Measurements from ENCODE around the gene TNFRSF1A. TPM values are rescaled to one million over a fixed set of nuclear protein-coding genes. Genes with fewer than 3 reads are reported as not detected.

The TNFRSF1A gene
- total RNA-seq, 2 experiments from 2014 or later, result 16.3 to 19.2 TPM

GRCh38 chr12:6284273-6284672, 57.6 kb downstream of the TNFRSF1A start:
- ATAC-seq (ENCODE audit: poor library complexity) (no peak), DNase-seq (no peak)
- H3K27me3 ChIP-seq (ENCODE audit: control insufficient read depth in 1 of 2, insufficient read depth in 2 of 2, low read length in 2 of 2), result no peaks in the 10 kb centered on the region
- no peaks in the 10 kb centered on the region for H3K36me3 ChIP-seq (ENCODE audit: insufficient read depth, low read length)
- no peaks in the 10 kb centered on the region for H3K36me3 Mint-ChIP-seq (ENCODE audit: low read depth)
- ChIA-PET POLR2A (interaction anchor here (0.6 to 0.9 kb wide), 2 partner anchors 227 to 245 kb away, joined by 3 to 4 read pairs; no protein-coding TSS in a partner anchor), CTCF (interaction anchor here (0.9 to 1.7 kb wide), 4 partner anchors 74 to 290 kb away, joined by 3 to 7 read pairs (median 4); no protein-coding TSS in a partner anchor)
- intact Hi-C loops (cut with DNase I, micrococcal nuclease), result no loop called here
- no peaks in the 10 kb centered on the region for H3K9me3 ChIP-seq (ENCODE audit: control insufficient read depth in 1 of 2, insufficient read depth in 1 of 2, low read length in 2 of 2)
- peaks cover 4% of the 10 kb centered on the region for H3K4me1 ChIP-seq (ENCODE audit: insufficient read depth, low read length)
- H3K9me3 Mint-ChIP-seq, result no peaks in the 10 kb centered on the region
- H3K27ac ChIP-seq (ENCODE audit: low read depth in 1 of 2, low read length in 2 of 2), result no peak overlapping the region
- no peak overlapping the region for H3K27ac Mint-ChIP-seq
- H3K4me3 Mint-ChIP-seq, result no peak overlapping the region
- H3K4me1 Mint-ChIP-seq (ENCODE audit: low read depth), result peaks cover 5% of the 10 kb centered on the region
- H3K27me3 Mint-ChIP-seq, result peaks cover 20% of the 10 kb centered on the region
- no peak for TF ChIP-seq CTCF (IDR thresholded peaks at IDR 0.05)
- no peak overlapping the region for H3K4me3 ChIP-seq (ENCODE audit: low read length)

GRCh38 chr12:6282453-6282840, 59.4 kb downstream of the TNFRSF1A start:
- ATAC-seq (ENCODE audit: poor library complexity), result no peak
- TF ChIP-seq CTCF (IDR thresholded peaks at IDR 0.05), result no peak
- no peak overlapping the region for H3K4me3 ChIP-seq (ENCODE audit: low read length)
- Mint-ChIP-seq H3K27ac (no peak overlapping the region), H3K4me3 (peak overlapping the region; percentile 4), H3K9me3 (no peaks in the 10 kb centered on the region), H3K4me1 (ENCODE audit: low read depth) (peaks cover 10% of the 10 kb centered on the region), H3K36me3 (ENCODE audit: low read depth) (no peaks in the 10 kb centered on the region), H3K27me3 (peaks cover 27% of the 10 kb centered on the region)
- H3K4me1 ChIP-seq (ENCODE audit: insufficient read depth, low read length), result peaks cover 16% of the 10 kb centered on the region
- no peak overlapping the region for H3K27ac ChIP-seq (ENCODE audit: low read depth in 1 of 2, low read length in 2 of 2)
- intact Hi-C loops (cut with DNase I, micrococcal nuclease), result no loop called here
- no peaks in the 10 kb centered on the region for H3K36me3 ChIP-seq (ENCODE audit: insufficient read depth, low read length)
- DNase-seq, result no peak
- H3K9me3 ChIP-seq (ENCODE audit: control insufficient read depth in 1 of 2, insufficient read depth in 1 of 2, low read length in 2 of 2), result no peaks in the 10 kb centered on the region
- peaks cover 6 to 8% of the 10 kb centered on the region in 2 experiments for H3K27me3 ChIP-seq (ENCODE audit: control insufficient read depth in 1 of 2, insufficient read depth in 2 of 2, low read length in 2 of 2)
- ChIA-PET POLR2A (no interaction called here), CTCF (no interaction called here)

- DNase-seq (no peak), ATAC-seq (ENCODE audit: poor library complexity) (no peak)
- Mint-ChIP-seq H3K4me3 (peak overlapping the region; percentile 17), H3K36me3 (ENCODE audit: low read depth) (no peaks in the 10 kb centered on the region), H3K4me1 (ENCODE audit: low read depth) (peaks cover 10% of the 10 kb centered on the region), H3K9me3 (no peaks in the 10 kb centered on the region), H3K27ac (no peak overlapping the region), H3K27me3 (peaks cover 32% of the 10 kb centered on the region)
- TF ChIP-seq CTCF (IDR thresholded peaks at IDR 0.05), result no peak
- no peaks in the 10 kb centered on the region for H3K36me3 ChIP-seq (ENCODE audit: insufficient read depth, low read length)
- CTCF ChIA-PET, result no interaction called here
- no peaks in the 10 kb centered on the region for H3K9me3 ChIP-seq (ENCODE audit: control insufficient read depth in 1 of 2, insufficient read depth in 1 of 2, low read length in 2 of 2)
- no peak overlapping the region for H3K4me3 ChIP-seq (ENCODE audit: low read length)
- peaks cover 6 to 8% of the 10 kb centered on the region in 2 experiments for H3K27me3 ChIP-seq (ENCODE audit: control insufficient read depth in 1 of 2, insufficient read depth in 2 of 2, low read length in 2 of 2)
- intact Hi-C loops (cut with DNase I, micrococcal nuclease), result no loop called here
- peaks cover 16% of the 10 kb centered on the region for H3K4me1 ChIP-seq (ENCODE audit: insufficient read depth, low read length)
- POLR2A ChIA-PET, result no interaction called here
- H3K27ac ChIP-seq (ENCODE audit: low read depth in 1 of 2, low read length in 2 of 2), result no peak overlapping the region
These were observed 60.6 kb downstream of the TNFRSF1A start for GRCh38 chr12:6281081-6281809.
